GM10248 (cell line): Measurements from ENCODE around the gene ZGLP1.
"Not testable (repeated sequence)": the region's sequence is repeated elsewhere in the genome, so short reads cannot be mapped to it uniquely, and the experiment has no call there.

ENCODE experiments used
- CTCF ChIA-PET: fragments of 300-600 bp; sonication (Branson Sonifier 250); formaldehyde crosslinking; extraction: SDS; loops from one replicate; lab custom pipeline; 2021; ENCODE audit warnings: antibody characterized with exemption; lab: Yijun Ruan, JAX
- POLR2A ChIA-PET: fragments of 350-650 bp; sonication (Branson Sonifier 250); formaldehyde crosslinking; extraction: SDS; loops from one replicate; lab custom pipeline; 2020; ENCODE audit warnings: antibody characterized with exemption; lab: Yijun Ruan, JAX
- DNase-seq: peaks from one replicate; pipeline ENCODE4 v3.0.0; 2012; ENCODE audit errors: extremely low spot score
- TF ChIP-seq, protein P1 (sequence below): IDR thresholded peaks from 2 replicates; pipeline ENCODE4 v1.5.1; 2012; ENCODE audit warnings: mild to moderate bottlenecking, low read depth; ENCODE audit errors: extremely low read depth, missing control alignments, control extremely low read depth

Gene ZGLP1

DNA sequence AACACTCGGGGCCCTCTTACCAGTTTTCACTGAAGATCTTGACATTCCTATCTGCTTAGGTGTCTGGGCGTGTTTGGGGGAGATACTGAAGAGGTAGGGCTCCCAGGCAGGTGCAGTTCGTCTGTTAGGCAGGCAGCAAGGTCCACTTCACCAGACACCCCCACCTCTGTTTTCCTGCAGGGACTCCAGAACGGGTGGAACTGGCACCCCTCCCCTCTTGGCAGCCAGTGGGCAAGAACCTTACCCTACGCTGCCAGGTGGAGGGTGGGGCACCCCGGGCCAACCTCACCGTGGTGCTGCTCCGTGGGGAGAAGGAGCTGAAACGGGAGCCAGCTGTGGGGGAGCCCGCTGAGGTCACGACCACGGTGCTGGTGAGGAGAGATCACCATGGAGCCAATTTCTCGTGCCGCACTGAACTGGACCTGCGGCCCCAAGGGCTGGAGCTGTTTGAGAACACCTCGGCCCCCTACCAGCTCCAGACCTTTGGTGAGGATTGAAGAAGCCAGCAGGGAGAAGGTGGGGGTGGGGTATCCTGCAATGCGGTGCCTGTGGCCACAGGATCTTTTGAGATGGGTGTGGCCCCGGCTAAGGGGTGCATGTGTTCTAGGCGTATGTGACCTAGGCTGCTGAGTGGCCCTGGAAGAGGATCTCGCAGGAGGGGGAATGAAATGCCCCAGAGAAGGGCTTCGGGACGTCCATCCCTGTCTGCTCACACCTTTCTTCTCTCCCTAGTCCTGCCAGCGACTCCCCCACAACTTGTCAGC lies 26.1 kb downstream of the ZGLP1 start:
- ChIA-PET CTCF (interaction anchor here (2.1 to 3.8 kb wide), 2 partner anchors 24 to 105 kb away, joined by 10 to 17 read pairs; no protein-coding TSS in a partner anchor), POLR2A (interaction anchor here (1.5 to 3.9 kb wide), 3 partner anchors 8 to 12 kb away, joined by 4 to 18 read pairs (median 5); partner anchors contain the start of gene ICAM1)
- DNase-seq, result no peak
- TF ChIP-seq, protein P1, sequence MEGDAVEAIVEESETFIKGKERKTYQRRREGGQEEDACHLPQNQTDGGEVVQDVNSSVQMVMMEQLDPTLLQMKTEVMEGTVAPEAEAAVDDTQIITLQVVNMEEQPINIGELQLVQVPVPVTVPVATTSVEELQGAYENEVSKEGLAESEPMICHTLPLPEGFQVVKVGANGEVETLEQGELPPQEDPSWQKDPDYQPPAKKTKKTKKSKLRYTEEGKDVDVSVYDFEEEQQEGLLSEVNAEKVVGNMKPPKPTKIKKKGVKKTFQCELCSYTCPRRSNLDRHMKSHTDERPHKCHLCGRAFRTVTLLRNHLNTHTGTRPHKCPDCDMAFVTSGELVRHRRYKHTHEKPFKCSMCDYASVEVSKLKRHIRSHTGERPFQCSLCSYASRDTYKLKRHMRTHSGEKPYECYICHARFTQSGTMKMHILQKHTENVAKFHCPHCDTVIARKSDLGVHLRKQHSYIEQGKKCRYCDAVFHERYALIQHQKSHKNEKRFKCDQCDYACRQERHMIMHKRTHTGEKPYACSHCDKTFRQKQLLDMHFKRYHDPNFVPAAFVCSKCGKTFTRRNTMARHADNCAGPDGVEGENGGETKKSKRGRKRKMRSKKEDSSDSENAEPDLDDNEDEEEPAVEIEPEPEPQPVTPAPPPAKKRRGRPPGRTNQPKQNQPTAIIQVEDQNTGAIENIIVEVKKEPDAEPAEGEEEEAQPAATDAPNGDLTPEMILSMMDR, result no peak

- not testable (repeated sequence) for DNase-seq
- CTCF ChIA-PET, result interaction anchor here (2.1 kb wide), 1 partner anchor 107 kb away, joined by 10 read pairs; no protein-coding TSS in a partner anchor
- POLR2A ChIA-PET, result interaction anchor here (3.9 kb wide), 1 partner anchor 11 kb away, joined by 18 read pairs; the partner anchor contains the start of gene ICAM1
Observed at GRCh38 chr19:10282043-10282442, 27.6 kb downstream of the ZGLP1 start.

- ChIA-PET CTCF (interaction anchor here (1.1 to 5.3 kb wide), 9 partner anchors 9 to 139 kb away, joined by 3 to 27 read pairs (median 4); partner anchors contain the start of genes ICAM1 and ICAM5), POLR2A (interaction anchor here (0.7 to 3.0 kb wide), 3 partner anchors 9 to 176 kb away, joined by 4 to 24 read pairs (median 9); partner anchors contain the start of genes ICAM1 and ICAM5)
Observed at GRCh38 chr19:10279737-10280442, 29.7 kb downstream of the ZGLP1 start.

GRCh38 chr19:10278935-10279334 lies 30.7 kb downstream of the ZGLP1 start:
- ChIA-PET POLR2A (interaction anchor here (0.5 to 3.0 kb wide), 3 partner anchors 8 to 175 kb away, joined by 4 to 24 read pairs (median 4); partner anchors contain the start of gene ICAM1), CTCF (interaction anchor here (1.6 to 5.3 kb wide), 6 partner anchors 8 to 140 kb away, joined by 4 to 27 read pairs (median 6); partner anchors contain the start of gene ICAM1)
- TF ChIP-seq, protein P1, result no peak
- DNase-seq, result no peak

More at GRCh38 chr19:10279737-10280442, 29.7 kb downstream of the ZGLP1 start:
- TF ChIP-seq, protein P1, result no peak
- no peak for DNase-seq

DNA sequence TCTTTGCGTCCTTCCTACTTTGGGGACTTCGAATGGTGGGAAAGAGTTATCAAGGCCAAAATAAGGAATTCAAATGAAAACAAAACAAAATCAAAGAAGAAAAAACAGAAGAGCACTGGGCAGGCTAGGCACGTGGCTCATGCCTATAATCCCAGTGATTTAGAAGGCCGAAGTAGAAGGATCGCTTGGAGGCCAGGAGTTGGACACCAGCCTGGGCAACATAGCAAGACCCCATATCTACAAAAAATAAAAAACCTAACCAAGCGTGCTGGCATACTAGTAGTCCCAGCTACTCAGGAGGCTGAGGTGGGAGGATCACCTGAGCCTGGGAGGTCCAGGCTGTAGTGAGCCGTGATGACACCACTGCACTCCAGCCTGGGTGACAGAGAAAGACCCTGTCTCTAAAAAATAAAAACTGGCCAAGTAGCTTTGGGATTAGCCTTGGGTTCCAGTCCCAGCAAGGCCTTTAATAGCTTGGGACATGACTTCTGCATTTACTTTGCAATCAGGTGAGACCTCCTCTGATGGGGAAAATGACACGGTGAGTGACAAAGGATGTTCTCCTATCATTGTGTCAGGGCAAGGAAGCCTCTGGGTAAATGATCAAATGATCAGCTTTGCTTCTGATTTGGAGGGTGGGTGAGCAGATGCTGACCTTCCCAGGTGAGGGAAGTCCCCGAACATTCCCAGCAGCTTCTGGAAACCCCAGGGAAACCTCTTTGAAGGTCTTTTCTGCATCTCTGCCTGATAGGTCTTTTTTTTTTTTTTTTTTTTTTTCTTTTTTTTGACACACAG lies 31.6 kb downstream of the ZGLP1 start:
- TF ChIP-seq, protein P1, result no peak
- CTCF ChIA-PET, result interaction anchor here (0.6 to 5.3 kb wide), 4 partner anchors 10 to 154 kb away, joined by 4 to 27 read pairs (median 5); no protein-coding TSS in a partner anchor

DNA sequence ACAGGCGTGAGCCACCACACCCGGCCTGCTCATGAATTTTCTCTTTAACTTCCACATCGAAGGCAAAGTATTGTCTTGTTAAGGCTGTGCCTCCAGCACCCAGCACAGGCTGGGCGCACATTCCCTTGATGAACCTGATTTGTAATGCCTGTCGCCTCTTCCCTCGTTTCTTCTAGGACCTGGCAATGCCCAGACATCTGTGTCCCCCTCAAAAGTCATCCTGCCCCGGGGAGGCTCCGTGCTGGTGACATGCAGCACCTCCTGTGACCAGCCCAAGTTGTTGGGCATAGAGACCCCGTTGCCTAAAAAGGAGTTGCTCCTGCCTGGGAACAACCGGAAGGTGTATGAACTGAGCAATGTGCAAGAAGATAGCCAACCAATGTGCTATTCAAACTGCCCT lies 35.0 kb downstream of the ZGLP1 start:
- TF ChIP-seq, protein P1, result no peak
- ChIA-PET CTCF (interaction anchor here (1.1 to 1.8 kb wide), 4 partner anchors 15 to 131 kb away, joined by 3 to 9 read pairs (median 6); partner anchors contain the start of gene ICAM5), POLR2A (interaction anchor here (1.6 kb wide), 1 partner anchor 9 kb away, joined by 4 read pairs; no protein-coding TSS in a partner anchor)
- no peak for DNase-seq

More for the DNA sequence above, 31.6 kb downstream of the ZGLP1 start:
- DNase-seq, result no peak
- POLR2A ChIA-PET, result interaction anchor here (0.5 to 3.0 kb wide), 7 partner anchors 7 to 113 kb away, joined by 3 to 24 read pairs (median 5); partner anchors contain the start of gene ICAM1
